Effector memory CD4-positive, alpha-beta T cell (primary cell): ENCODE results near the gene GLT8D2.

Source experiments
- DNase-seq, 3 donors: peaks; one replicate each; pipeline ENCODE4 v3.0.0-alpha.2; 2020
- H3K27ac ChIP-seq: 2 replicates; pipeline ENCODE4 v1.7.0; 2013; ENCODE audit warnings: mild to moderate bottlenecking, low read length, moderate library complexity; ENCODE audit not compliant: insufficient read depth, poor library complexity, severe bottlenecking
- H3K27me3 ChIP-seq: replicated peaks from 2 replicates; pipeline ENCODE4 v1.7.0; 2013; ENCODE audit warnings: mild to moderate bottlenecking, low read length; ENCODE audit not compliant: insufficient read depth, control insufficient read depth, poor library complexity, severe bottlenecking
- H3K36me3 ChIP-seq: 2 replicates; pipeline ENCODE4 v1.7.0; 2013; ENCODE audit warnings: mild to moderate bottlenecking, low read length, moderate library complexity; ENCODE audit not compliant: control insufficient read depth, insufficient read depth
- H3K4me1 ChIP-seq: 2 replicates; pipeline ENCODE4 v1.7.0; 2013; ENCODE audit warnings: low read length, mild to moderate bottlenecking; ENCODE audit not compliant: control insufficient read depth, insufficient read depth, poor library complexity, severe bottlenecking
- H3K4me3 ChIP-seq: 2 replicates; pipeline ENCODE4 v1.7.0; 2013; ENCODE audit warnings: low read length, low read depth, mild to moderate bottlenecking; ENCODE audit not compliant: insufficient read depth, poor library complexity, severe bottlenecking
- H3K9me3 ChIP-seq: 2 replicates; pipeline ENCODE4 v1.7.0; 2013; ENCODE audit warnings: mild to moderate bottlenecking, low read length, moderate library complexity; ENCODE audit not compliant: control insufficient read depth

GLT8D2 gene

DNA sequence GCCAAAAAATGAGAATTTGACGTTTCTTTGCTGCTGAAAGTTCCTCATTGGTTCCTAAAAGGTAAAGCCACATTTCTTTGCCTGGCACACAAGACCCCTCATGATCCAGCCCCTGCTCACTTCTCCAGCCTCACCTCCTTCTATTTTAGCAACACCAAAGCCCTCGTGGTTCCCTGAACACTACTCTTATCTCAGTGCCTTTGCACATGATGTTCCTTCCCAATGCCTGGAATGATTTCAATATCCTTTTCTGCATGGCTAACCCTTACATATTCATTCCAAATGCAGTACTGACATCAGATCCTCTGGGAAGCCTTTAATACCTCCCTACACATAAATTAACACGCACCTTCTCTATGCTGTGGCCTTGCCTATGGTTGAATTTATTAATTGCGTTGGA is 39.9 kb downstream of the GLT8D2 start:
- Histone ChIP-seq H3K36me3 (no peaks in the 10 kb centered on the region), H3K9me3 (no peaks in the 10 kb centered on the region), H3K27ac (no peak overlapping the region), H3K4me3 (no peak overlapping the region), H3K27me3 (no peaks in the 10 kb centered on the region), H3K4me1 (no peaks in the 10 kb centered on the region)
- no peak for DNase-seq

GRCh38 chr12:104006929-104007328 is 43.1 kb downstream of the GLT8D2 start:
- Histone ChIP-seq H3K9me3 (no peaks in the 10 kb centered on the region), H3K27me3 (peaks cover 4% of the 10 kb centered on the region), H3K27ac (no peak overlapping the region), H3K36me3 (no peaks in the 10 kb centered on the region), H3K4me3 (no peak overlapping the region), H3K4me1 (no peaks in the 10 kb centered on the region)
- no peak for DNase-seq

DNA sequence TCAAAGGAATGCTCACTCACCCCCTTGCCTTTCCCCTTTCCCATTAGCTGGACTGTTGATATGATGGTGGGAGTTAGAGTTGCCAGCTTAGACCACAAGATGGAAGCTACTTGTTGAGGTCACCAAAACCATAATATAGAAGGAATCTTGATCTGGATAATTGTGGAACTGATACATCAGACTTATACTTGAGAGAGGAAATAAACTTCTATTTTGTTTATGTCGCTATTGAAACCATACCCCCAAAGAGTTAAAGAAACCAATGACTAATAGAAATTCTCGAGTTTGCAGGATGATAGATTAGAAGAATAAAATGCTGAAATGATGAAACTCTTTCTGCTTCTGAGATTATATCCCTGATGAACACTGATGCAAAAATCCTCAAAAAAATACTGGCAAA is 46.4 kb downstream of the GLT8D2 start:
- H3K27me3 ChIP-seq: peaks cover 4% of the 10 kb centered on the region
- no peaks in the 10 kb centered on the region for H3K4me1 ChIP-seq
- no peak overlapping the region for H3K27ac ChIP-seq
- no peaks in the 10 kb centered on the region for H3K36me3 ChIP-seq
- no peak overlapping the region for H3K4me3 ChIP-seq
- H3K9me3 ChIP-seq: no peaks in the 10 kb centered on the region
- no peak for DNase-seq

- H3K4me3 ChIP-seq: no peak overlapping the region
- no peaks in the 10 kb centered on the region for H3K4me1 ChIP-seq
- no peaks in the 10 kb centered on the region for H3K9me3 ChIP-seq
- DNase-seq: no peak
- no peak overlapping the region for H3K27ac ChIP-seq
- peaks cover 4% of the 10 kb centered on the region for H3K27me3 ChIP-seq
- no peaks in the 10 kb centered on the region for H3K36me3 ChIP-seq
Observed at GRCh38 chr12:104002686-104003085, 47.3 kb downstream of the GLT8D2 start.

DNA sequence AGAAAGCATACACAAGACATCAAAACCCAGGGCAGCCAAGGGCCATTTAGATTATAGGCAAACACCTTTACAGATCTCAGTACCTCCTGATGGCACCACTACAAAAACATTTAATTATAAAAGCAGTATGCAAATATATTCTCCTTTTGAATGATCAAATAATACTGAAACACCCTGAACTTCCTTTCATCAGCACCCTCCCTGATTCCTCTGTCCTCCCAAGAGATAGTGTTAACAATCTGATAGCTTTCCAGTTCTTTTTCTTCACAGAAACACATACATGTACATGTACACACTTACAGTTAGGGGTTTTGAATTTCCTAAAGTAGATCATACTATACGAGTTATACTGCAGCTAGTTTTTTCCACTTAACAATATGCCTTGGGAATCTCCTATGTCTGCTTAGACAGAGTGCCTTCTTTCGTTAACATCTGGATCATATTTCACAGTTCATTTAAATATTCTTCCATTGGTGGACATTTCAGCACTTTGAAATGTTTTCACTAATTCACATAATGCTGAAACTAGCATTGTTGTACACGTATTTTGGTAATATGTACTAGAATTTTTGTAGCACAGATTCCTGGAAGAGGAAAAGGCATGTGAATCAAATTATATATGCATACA is 49.1 kb downstream of the GLT8D2 start:
- Histone ChIP-seq H3K27ac (no peak overlapping the region), H3K27me3 (peaks cover 8% of the 10 kb centered on the region), H3K36me3 (no peaks in the 10 kb centered on the region), H3K9me3 (no peaks in the 10 kb centered on the region), H3K4me1 (no peaks in the 10 kb centered on the region), H3K4me3 (no peak overlapping the region)
- no peak for DNase-seq

DNA sequence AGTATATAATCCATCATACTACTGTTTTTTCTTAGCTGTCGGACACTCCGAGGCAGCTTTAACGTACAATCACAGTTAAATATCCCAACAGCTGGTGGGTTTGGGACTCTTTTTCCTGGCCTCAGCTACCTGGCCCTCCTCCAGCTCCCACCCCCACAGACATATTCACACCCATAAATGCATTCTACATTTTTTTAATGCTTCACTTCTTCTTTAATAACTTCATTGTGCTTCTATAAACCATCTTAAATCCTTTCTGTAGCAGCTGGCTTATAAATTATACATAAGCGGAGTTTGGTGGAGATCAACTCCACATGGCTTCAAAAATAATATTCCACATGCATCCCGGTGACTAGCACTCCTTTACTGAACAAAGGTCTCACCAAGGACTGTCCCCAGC is 51.0 kb downstream of the GLT8D2 start:
- Histone ChIP-seq H3K27me3 (peaks cover 8% of the 10 kb centered on the region), H3K9me3 (no peaks in the 10 kb centered on the region), H3K4me1 (no peaks in the 10 kb centered on the region), H3K27ac (no peak overlapping the region), H3K4me3 (no peak overlapping the region), H3K36me3 (no peaks in the 10 kb centered on the region)
- DNase-seq: no peak

DNA sequence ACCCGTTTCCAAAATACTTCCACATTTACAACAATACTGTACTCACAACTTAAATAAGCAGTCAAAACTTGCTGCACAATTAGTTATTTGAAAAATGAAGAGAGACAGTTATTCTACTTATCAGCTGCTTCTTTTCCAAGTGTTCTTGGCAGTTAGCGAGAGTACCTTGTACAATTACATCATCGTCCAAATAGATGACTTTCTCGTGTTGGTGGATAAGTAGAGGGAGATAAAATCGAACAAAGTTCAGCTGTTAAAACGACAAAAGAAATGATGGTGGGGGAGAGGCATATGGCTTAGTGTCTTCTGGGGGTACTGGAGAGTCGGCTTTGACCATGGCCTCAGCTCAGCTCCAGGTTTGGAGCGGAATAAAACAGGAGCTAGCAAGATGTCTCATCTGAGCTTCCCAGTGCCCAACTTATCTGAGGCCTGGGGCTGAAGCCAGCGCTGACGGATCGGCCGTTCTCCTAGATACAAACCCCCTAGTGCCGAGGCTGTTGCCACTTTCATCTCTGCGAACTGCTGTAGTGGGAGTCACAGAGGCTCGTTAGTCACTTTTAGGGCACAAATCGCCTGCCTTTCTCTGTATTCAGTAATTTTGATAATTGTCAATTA is 52.6 kb downstream of the GLT8D2 start:
- H3K36me3 ChIP-seq: no peaks in the 10 kb centered on the region
- H3K4me3 ChIP-seq: no peak overlapping the region
- DNase-seq: no peak
- H3K4me1 ChIP-seq: no peaks in the 10 kb centered on the region
- no peaks in the 10 kb centered on the region for H3K9me3 ChIP-seq
- H3K27ac ChIP-seq: no peak overlapping the region
- peaks cover 4% of the 10 kb centered on the region for H3K27me3 ChIP-seq

GRCh38 chr12:103996595-103996994 is 53.4 kb downstream of the GLT8D2 start:
- Histone ChIP-seq H3K9me3 (no peaks in the 10 kb centered on the region), H3K4me3 (no peak overlapping the region), H3K27me3 (peaks cover 4% of the 10 kb centered on the region), H3K4me1 (no peaks in the 10 kb centered on the region), H3K27ac (no peak overlapping the region), H3K36me3 (no peaks in the 10 kb centered on the region)
- DNase-seq: no peak

- no peaks in the 10 kb centered on the region for H3K9me3 ChIP-seq
- H3K36me3 ChIP-seq: no peaks in the 10 kb centered on the region
- H3K27me3 ChIP-seq: peaks cover 4% of the 10 kb centered on the region
- DNase-seq: no peak
- H3K4me1 ChIP-seq: no peaks in the 10 kb centered on the region
- H3K27ac ChIP-seq: no peak overlapping the region
- no peak overlapping the region for H3K4me3 ChIP-seq
Observed at GRCh38 chr12:103994235-103994634, 55.8 kb downstream of the GLT8D2 start.

- H3K4me1 ChIP-seq: no peaks in the 10 kb centered on the region
- H3K9me3 ChIP-seq: no peaks in the 10 kb centered on the region
- no peaks in the 10 kb centered on the region for H3K27me3 ChIP-seq
- DNase-seq: no peak
- no peak overlapping the region for H3K27ac ChIP-seq
- H3K36me3 ChIP-seq: peaks cover 46% of the 10 kb centered on the region
- no peak overlapping the region for H3K4me3 ChIP-seq
Observed at GRCh38 chr12:103986829-103987228, 63.2 kb downstream of the GLT8D2 start.
